ENCODE results near the gene RGL3.
"Not testable (repeated sequence)": the region's sequence is repeated elsewhere in the genome, so short reads cannot be mapped to it uniquely, and the experiment has no call there.

The RGL3 gene

DNA sequence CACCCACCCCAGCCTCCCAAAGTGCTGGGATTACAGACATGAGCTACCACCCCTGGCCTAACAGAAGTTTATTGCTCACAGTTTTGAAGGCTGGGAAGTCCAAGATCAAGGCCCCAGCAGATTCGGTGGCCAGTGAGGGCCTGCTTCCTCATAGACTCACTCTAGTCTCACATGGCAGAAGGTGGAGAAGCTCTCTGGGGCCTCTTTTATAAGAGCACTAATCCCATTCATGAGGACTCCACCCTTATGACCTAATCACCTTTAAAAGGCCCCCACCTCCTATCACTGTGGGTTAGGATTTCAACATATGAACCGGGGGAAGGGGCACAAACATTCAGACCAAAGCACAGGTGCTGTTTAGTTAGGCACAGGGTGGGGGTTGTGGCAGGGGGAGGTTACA lies 51.6 kb downstream of the RGL3 start:
- no peak overlapping the region for H3K27ac Mint-ChIP-seq
- H3K4me1 Mint-ChIP-seq: peaks cover 4% of the 10 kb centered on the region
- no peaks in the 10 kb centered on the region for H3K27me3 Mint-ChIP-seq
- H3K9me3 Mint-ChIP-seq: no peaks in the 10 kb centered on the region
- H3K36me3 Mint-ChIP-seq: peaks cover 22% of the 10 kb centered on the region
- no peak overlapping the region for H3K4me3 Mint-ChIP-seq

DNA sequence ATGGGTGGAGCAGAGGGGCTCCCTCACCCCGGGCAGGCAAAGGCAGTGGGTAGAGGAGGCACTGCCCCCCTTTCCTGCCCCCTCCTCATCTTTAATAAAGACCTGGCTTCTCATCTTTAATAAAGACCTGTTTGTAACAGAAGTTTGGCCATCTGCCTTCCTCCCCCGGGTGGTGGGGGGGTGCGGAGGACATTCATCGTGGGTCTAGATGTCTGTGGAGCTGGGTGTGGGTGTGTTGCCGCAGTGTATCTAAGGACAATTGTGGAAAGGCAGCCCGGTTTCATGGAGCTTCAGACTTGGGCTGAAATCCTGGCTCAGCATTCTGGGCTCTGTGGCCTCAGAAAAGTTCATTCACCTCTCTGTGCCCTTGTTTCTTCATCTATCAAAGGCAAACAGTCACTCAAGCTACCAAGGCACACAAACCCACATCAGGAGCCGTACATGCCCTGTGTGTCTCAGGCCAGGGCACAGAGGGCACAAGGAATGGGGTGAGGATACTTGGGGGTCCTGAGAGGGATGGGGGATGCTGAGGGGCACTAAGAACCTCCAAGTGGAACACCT lies 53.5 kb downstream of the RGL3 start:
- Mint-ChIP-seq H3K4me3 (no peak overlapping the region), H3K27ac (no peak overlapping the region), H3K27me3 (no peaks in the 10 kb centered on the region), H3K4me1 (peaks cover under 1% of the 10 kb centered on the region), H3K36me3 (peaks cover 14% of the 10 kb centered on the region), H3K9me3 (no peaks in the 10 kb centered on the region)

DNA sequence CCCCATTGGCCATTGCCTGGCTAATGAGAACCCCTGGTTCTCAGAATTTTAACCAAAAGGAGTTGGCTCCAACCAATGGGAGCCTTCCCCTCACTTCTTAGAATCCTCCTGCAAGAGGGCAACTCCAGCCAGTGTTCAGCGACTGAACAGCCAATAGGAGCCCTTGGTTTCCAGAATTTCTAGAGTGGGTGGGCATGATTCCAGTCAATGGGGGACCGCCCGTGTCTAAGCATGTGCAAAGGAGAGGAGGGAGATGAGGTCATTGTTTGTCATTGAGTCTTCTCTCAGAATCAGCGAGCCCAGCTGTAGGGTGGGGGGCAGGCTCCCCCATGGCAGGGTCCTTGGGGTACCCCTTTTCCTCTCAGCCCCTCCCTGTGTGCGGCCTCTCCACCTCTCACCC lies 54.2 kb downstream of the RGL3 start:
- H3K9me3 Mint-ChIP-seq: no peaks in the 10 kb centered on the region
- H3K4me1 Mint-ChIP-seq: no peaks in the 10 kb centered on the region
- H3K36me3 Mint-ChIP-seq: peaks cover 13% of the 10 kb centered on the region
- no peak overlapping the region for H3K27ac Mint-ChIP-seq
- H3K4me3 Mint-ChIP-seq: no peak overlapping the region
- no peaks in the 10 kb centered on the region for H3K27me3 Mint-ChIP-seq

DNA sequence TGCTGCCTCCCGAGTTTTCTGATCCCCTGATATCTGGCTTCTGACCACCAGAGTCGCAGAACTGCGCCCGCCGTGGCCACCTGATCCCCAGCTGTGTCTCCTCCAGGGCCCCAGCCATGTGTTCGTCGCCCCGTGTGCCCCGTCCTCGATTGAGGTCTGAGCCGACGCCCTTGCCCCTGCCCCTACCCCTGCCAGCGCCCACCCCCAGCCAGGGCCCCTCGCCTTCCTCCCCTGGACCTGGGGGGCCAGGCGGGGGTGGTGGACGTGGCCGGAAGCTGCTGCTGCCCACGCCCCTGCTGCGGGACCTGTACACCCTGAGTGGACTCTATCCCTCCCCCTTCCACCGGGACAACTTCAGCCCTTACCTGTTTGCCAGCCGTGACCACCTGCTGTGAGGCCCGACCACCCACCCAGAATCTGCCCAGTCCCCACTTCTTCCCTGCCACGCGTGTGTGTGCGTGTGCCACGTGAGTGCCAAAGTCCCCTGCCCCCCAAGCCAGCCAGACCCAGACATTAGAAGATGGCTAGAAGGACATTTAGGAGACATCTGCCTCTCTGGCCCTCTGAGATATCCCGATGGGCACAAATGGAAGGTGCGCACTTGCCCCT lies 54.7 kb downstream of the RGL3 start:
- Mint-ChIP-seq H3K9me3 (no peaks in the 10 kb centered on the region), H3K36me3 (peaks cover 10% of the 10 kb centered on the region), H3K27ac (no peak overlapping the region), H3K27me3 (no peaks in the 10 kb centered on the region), H3K4me1 (no peaks in the 10 kb centered on the region), H3K4me3 (no peak overlapping the region)

DNA sequence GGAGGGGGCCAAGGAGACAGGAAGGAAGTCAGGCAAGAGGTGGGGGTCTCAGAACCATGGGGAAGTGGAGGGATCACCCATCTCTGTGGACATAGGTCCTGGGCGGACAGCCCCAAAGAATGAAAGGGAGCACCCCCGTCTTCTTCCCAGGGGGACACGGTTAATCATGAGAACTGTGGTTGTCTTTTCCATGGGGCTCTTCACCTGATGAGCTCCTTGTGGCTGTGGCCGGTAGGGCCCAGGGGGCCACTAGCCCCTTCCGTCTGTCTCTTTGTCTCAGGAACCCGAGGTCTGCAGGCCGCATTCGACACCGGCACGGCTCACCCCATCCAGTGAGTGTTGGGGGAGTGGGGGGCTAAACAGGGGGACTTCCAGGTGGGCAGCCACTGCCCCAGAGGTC lies 55.2 kb downstream of the RGL3 start:
- Mint-ChIP-seq H3K36me3 (peaks cover 7% of the 10 kb centered on the region), H3K27me3 (no peaks in the 10 kb centered on the region), H3K4me1 (no peaks in the 10 kb centered on the region), H3K4me3 (no peak overlapping the region), H3K9me3 (no peaks in the 10 kb centered on the region), H3K27ac (no peak overlapping the region)

DNA sequence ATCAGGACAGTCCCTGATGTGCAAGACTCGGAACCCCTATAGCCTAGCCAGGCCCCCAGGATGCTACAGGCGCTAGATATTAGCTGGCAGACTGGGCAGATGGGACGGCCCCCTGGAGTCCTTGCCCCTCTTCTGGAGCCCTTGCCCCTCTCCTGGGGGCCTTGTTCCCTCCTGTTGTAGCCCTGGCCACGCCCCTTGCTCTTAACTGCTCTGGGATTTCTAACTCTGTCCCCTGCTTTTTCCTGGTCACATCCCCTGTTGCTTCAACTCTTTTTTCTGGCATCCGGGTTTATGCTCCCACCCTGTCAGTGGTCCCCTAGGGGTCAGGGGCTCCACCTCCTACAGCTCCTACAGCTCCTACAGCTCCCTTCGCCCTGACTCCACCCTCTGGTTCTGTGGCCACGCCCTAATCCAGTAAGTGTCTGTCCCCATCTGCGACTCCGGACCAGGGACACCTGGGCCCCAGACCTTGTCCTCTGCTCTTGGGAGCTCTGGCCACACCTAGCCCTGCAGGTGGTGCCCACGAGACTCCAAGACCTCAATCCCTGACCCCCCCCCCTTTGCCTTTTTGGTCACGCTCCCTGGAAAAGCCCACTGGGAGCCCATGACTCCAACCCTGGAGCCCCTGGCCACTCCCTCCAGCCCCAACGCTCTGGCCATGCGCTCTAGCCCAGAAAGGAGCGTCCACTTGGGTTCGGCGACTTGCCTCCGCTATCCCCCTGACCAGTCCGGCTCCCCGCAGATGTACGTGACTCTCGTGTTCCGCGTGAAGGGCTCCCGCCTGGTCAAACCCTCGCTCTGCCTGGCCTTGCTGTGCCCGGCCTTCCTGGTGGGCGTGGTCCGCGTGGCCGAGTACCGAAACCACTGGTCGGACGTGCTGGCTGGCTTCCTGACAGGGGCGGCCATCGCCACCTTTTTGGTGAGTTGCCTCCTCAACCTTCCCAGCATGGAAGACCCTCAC lies 57.1 kb downstream of the RGL3 start:
- no peaks in the 10 kb centered on the region for H3K4me1 Mint-ChIP-seq
- peaks cover 2% of the 10 kb centered on the region for H3K36me3 Mint-ChIP-seq
- no peak overlapping the region for H3K27ac Mint-ChIP-seq
- no peak overlapping the region for H3K4me3 Mint-ChIP-seq
- H3K27me3 Mint-ChIP-seq: no peaks in the 10 kb centered on the region
- H3K9me3 Mint-ChIP-seq: no peaks in the 10 kb centered on the region

DNA sequence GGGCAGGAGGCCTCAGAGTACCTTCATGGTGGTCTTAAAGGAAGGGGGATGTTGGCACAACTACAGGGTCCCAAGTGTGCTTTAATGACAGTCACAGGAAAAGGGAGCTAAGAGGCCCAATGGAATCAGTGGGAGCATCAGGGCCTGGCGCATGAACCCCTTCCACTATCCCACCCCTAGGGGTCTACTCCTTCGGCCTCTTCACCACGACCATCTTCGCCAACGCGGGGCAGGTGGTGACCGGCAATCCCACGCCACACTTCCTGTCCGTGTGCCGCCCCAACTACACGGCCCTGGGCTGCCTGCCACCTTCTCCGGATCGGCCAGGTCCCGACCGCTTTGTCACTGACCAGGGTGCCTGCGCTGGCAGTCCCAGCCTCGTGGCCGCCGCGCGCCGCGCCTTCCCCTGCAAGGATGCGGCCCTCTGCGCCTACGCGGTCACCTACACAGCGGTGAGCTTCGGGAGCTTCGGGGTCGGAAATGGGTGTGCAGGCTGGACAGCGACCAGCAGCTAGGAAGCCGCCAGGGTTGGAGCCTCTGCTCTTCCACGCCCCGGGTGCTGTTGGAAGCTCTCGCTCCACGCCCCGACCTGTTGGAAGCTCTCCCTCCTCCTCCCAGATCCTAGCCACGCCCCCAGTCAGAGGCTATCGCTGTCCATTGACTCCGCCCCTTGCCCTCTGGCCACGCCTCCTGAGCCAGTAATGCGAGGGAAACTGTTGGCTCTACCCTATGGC lies 57.9 kb downstream of the RGL3 start:
- Mint-ChIP-seq H3K4me1 (peaks cover 3% of the 10 kb centered on the region), H3K9me3 (no peaks in the 10 kb centered on the region), H3K27me3 (no peaks in the 10 kb centered on the region), H3K4me3 (no peak overlapping the region), H3K27ac (no peak overlapping the region), H3K36me3 (peaks cover 2% of the 10 kb centered on the region)

DNA sequence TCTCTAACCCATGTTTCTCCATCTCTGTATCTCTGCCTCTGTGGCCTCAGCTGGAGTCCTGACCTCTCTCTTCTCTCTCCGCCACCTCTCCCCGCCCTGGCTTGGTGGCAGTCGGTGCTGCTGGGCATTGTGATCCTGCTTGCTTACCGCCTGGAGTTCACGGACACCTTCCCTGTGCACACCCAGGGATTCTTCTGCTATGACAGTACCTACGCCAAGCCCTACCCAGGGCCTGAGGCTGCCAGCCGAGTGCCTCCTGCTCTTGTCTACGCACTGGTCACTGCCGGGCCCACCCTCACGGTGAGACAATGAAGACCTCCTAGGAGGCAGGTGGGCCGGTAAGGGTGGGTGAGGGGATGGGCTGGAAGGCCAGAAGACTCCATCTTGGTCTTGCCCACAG lies 59.7 kb downstream of the RGL3 start:
- Mint-ChIP-seq H3K36me3 (peaks cover under 1% of the 10 kb centered on the region), H3K9me3 (no peaks in the 10 kb centered on the region), H3K27me3 (no peaks in the 10 kb centered on the region), H3K27ac (no peak overlapping the region), H3K4me1 (peaks cover 10% of the 10 kb centered on the region), H3K4me3 (no peak overlapping the region)

DNA sequence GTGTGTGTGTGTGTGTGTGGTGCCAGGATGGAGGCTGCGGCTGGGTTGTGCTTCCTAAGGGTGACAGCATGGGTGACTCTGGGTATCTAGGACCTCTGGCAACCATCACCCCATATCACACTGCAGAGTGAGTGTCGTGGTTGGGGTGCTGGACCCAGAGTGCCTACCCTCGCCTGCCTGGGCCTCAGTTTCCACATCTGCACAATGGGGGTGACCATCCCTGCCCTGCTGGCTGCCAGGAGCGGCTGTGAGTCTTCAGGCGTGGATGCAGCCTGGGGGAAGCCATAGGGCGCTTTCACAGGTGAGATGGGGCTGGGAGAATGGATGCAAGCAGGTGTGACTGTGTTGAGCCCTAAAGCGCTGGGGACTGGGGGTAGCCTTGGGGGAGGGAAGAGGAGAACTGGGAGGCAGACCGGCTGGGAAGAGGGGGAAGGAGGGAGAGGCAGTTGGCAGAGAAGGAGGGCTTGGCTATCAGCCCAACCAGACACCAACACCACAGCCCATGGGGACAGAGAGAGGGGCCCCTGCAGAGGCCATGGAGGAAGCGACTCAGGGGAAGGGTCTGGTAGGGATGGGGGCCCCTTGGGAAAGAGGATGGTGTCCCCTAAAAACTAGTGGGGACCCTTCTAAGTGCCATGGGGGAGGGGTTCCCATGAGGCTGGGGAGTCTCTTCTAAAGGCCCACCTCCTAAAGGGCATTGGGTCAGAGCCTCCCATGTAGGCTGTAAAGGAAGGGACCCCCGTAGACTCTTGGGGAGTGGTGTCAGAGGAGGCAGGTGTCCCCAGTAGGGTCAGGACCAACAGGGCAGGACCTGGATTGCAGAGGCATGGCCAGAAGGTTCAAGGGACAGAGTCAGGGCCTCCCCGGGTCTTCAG lies 62.2 kb downstream of the RGL3 start:
- Mint-ChIP-seq H3K4me1 (peaks cover 10% of the 10 kb centered on the region), H3K36me3 (no peaks in the 10 kb centered on the region), H3K27me3 (no peaks in the 10 kb centered on the region), H3K4me3 (no peak overlapping the region), H3K27ac (no peak overlapping the region), H3K9me3 (no peaks in the 10 kb centered on the region)

DNA sequence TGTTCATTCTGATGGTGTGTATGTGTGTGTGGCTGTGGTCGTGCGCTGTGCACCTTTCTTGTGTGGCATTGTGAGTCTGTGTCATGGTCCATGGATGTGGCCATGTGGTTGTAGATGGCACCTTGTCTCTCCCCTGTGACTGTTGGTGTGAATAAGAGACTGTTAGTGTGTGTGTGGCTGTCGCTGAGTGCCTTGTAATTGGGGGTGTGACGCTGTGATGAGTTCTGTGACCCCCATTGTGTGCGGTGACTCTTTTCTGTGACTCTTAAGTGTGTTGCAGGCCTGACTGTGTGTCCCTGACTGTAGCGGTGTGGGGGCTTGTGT lies 63.1 kb downstream of the RGL3 start:
- Mint-ChIP-seq H3K27me3 (no peaks in the 10 kb centered on the region), H3K4me3 (peak overlapping the region; percentile 77), H3K36me3 (no peaks in the 10 kb centered on the region), H3K9me3 (no peaks in the 10 kb centered on the region), H3K4me1 (peaks cover 10% of the 10 kb centered on the region), H3K27ac (no peak overlapping the region)

DNA sequence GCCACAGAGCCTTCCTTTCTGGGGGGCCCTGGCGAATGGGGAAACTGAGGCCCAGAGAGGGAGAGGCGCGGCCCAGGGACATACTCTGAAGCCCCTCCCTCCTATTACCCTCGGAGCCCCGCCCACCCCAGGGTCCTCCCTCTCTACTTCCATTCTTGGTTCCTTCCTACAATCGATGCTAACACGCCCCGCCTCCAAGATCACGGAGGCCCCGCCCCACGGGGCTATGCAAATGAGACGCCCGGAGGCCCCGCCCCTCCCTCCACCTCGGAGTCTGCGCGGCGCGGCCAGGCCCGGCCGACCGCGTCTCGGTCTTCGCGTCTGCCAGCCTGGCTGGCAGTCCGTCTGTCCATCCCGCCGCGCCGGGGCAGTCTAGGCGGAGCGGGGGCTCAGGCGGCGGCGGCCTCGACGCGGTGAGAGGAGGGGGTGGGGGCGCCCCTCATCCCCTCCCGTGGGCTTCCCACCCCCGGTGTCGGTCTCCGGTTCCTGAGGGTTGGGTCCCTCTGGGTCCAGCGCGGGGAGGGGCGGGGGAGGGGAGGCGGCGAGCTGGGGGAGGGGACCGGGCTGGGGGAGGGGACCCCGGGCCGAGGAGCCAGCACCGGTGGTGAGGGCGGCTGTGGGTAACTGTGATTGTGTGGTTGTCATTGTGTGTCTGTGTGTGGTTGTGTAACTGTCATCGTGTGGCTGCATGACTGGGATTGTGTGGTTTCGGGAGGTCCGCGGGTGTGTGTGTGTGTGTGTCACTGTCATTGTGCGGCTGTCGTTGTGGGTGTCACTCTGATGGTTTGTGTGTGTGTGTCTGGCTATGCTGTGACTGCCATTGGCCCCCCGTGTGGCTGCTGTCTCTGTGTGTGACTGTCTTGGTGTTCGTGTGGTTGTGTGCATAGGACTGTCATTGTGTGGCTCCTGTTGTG lies 63.7 kb downstream of the RGL3 start, which contains the start of gene PLPPR2:
Gene PLPPR2, plus strand, starts transcription at position 273 of the 914 bp plus-strand sequence. CDS start 2,242 bp downstream, outside the sequence.
- H3K4me1 Mint-ChIP-seq: peaks cover 10% of the 10 kb centered on the region
- peak within 1 kb of the TSS; percentile 77 for H3K4me3 Mint-ChIP-seq
- H3K27me3 Mint-ChIP-seq: no peaks in the 10 kb centered on the region
- no peak within 1 kb of the TSS for H3K27ac Mint-ChIP-seq
- no peaks in the 10 kb centered on the region for H3K36me3 Mint-ChIP-seq
- H3K9me3 Mint-ChIP-seq: no peaks in the 10 kb centered on the region

DNA sequence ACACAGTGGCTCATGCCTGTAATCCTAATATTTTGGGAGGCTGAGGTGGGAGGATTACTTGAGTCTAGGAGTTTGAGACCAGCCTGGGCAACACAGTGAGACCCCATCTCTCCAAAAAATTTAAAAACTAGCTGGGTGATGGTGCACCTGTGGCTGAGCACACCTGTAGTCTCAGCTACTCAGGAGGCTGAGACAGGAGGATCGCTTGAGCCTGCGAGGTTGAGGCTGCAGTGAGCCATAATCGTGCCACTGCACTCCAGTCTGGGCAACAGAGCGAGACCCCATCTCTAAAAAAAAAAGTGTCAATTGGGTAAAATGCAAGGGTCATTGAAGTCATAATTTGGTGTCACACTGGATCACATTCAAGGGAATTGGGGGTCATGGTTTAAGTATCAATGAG lies 65.0 kb downstream of the RGL3 start:
- not testable (repeated sequence) for H3K27ac Mint-ChIP-seq

DNA sequence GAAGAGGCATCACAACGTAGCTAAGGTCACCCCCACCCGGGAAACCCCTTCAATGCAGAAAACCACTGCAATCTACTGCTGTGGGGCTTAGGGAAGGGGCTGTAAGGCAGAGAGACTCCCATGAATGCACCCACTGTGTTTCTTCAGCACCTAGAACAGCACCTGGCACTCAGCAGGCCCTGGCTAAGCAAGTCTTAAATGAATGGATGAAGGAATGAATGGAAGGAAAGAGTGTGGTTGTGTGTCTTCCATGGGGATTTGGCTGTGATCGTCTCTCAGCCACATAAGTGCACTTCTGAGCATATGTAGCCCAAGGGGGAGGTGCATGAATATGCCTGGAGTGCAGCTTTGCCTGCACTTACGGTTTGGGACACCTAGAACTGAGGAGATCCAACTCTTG lies 69.9 kb downstream of the RGL3 start:
- Mint-ChIP-seq H3K9me3 (no peaks in the 10 kb centered on the region), H3K27me3 (no peaks in the 10 kb centered on the region), H3K36me3 (peaks cover 2% of the 10 kb centered on the region), H3K4me3 (no peak overlapping the region), H3K4me1 (peaks cover 31% of the 10 kb centered on the region), H3K27ac (no peak overlapping the region)

More for the DNA sequence above, 65.0 kb downstream of the RGL3 start:
- H3K36me3 Mint-ChIP-seq, H3K27me3 Mint-ChIP-seq, H3K4me1 Mint-ChIP-seq, H3K9me3 Mint-ChIP-seq, H3K4me3 Mint-ChIP-seq: not testable (repeated sequence)

DNA sequence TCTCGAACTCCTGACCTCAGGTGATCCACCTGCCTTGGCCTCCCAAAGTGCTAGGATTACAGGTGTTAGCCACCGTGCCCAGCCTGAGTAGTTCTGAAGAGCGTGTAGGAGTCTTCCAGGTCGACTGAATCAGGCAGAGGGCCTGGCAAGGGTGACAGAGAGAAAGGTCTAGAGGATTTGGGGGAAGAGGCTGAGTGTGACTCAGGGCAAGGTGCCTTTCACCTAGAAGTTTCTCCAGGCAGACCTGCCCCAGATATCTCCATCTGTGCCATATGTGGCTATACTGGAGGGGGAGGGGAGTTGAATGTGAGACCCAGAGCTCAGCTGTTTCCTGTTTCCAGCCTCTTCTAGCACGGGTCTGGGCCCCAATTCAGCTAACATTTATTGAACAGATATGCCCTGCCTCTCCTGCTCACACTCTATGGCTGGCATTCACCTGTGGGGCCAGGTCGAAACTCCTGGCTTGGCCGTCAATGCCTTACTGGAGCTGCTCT lies 71.5 kb downstream of the RGL3 start:
- peak overlapping the region; percentile 55 for H3K27ac Mint-ChIP-seq
- peaks cover 2% of the 10 kb centered on the region for H3K36me3 Mint-ChIP-seq
- peak overlapping the region; percentile 100 for H3K4me3 Mint-ChIP-seq
- H3K27me3 Mint-ChIP-seq: no peaks in the 10 kb centered on the region
- H3K9me3 Mint-ChIP-seq: no peaks in the 10 kb centered on the region
- H3K4me1 Mint-ChIP-seq: peaks cover 31% of the 10 kb centered on the region

All from activated naive CD4-positive, alpha-beta T cell treated with anti-CD3 and anti-CD28 coated beads, Interleukin-2, amount 50 U/mL, for 24 hours (primary cell).